Measurements from ENCODE around the gene AMPD2. TPM values are rescaled to one million over a fixed set of nuclear protein-coding genes. Genes with fewer than 3 reads are reported as not detected.
A peak's percentile ranks its signal among the peaks of the same experiment; 100 is the strongest.

AMPD2 gene
- total RNA-seq, 3 donors from 2014 or later (not counting 1 experiment from before 2014, with no cell fraction given) = 200 to 271 (median 243) TPM

DNA sequence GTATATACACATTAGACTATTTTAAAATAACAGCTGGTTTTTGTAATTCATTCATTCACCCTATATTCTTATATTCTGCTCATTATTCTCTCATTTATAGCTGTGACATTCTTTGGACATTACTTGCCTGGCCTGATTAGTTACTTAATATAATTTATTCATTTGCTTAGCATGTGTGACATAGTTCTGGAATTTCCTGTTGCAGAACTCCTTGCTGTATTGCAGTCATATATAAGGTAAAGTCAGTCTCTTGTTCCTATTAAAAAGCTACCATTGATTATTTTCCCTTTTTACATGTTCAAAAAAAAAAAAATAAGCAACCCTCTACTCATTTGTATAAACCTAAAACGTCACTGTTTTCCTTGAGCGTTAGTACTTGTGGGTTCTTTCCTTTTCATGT lies 24.1 kb upstream of the AMPD2 start:
- H3K4me1 ChIP-seq (ENCODE audit: control insufficient read depth, insufficient read depth, low read length) = no peaks in the 10 kb centered on the region
- peaks cover 57% of the 10 kb centered on the region for H3K36me3 ChIP-seq (ENCODE audit: control insufficient read depth, insufficient read depth, low read length)
- H3K27me3 ChIP-seq (ENCODE audit: control insufficient read depth, insufficient read depth, low read length) = no peaks in the 10 kb centered on the region
- DNase-seq (no peak), ATAC-seq (no peak)
- H3K4me3 ChIP-seq (ENCODE audit: low read length) = no peak overlapping the region
- Mint-ChIP-seq H3K36me3 (peaks cover 7% of the 10 kb centered on the region), H3K4me3 (no peak overlapping the region), H3K27ac (no peak overlapping the region), H3K9me3 (no peaks in the 10 kb centered on the region), H3K27me3 (ENCODE audit: low read depth in 2 of 2) (no peaks in the 10 kb centered on the region), H3K4me1 (no peaks in the 10 kb centered on the region)
- H3K9me3 ChIP-seq (ENCODE audit: control insufficient read depth, insufficient read depth, low read length) = no peaks in the 10 kb centered on the region
- H3K27ac ChIP-seq (ENCODE audit: low read length) = no peak overlapping the region
- TF ChIP-seq, protein P1, sequence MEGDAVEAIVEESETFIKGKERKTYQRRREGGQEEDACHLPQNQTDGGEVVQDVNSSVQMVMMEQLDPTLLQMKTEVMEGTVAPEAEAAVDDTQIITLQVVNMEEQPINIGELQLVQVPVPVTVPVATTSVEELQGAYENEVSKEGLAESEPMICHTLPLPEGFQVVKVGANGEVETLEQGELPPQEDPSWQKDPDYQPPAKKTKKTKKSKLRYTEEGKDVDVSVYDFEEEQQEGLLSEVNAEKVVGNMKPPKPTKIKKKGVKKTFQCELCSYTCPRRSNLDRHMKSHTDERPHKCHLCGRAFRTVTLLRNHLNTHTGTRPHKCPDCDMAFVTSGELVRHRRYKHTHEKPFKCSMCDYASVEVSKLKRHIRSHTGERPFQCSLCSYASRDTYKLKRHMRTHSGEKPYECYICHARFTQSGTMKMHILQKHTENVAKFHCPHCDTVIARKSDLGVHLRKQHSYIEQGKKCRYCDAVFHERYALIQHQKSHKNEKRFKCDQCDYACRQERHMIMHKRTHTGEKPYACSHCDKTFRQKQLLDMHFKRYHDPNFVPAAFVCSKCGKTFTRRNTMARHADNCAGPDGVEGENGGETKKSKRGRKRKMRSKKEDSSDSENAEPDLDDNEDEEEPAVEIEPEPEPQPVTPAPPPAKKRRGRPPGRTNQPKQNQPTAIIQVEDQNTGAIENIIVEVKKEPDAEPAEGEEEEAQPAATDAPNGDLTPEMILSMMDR (IDR thresholded peaks at IDR 0.05) = no peak
- intact Hi-C loops (cut with micrococcal nuclease) = no loop called here
- 100% methylated on average over 2 of the region's 2 CpGs for WGBS (ENCODE audit: insufficient coverage)

DNA sequence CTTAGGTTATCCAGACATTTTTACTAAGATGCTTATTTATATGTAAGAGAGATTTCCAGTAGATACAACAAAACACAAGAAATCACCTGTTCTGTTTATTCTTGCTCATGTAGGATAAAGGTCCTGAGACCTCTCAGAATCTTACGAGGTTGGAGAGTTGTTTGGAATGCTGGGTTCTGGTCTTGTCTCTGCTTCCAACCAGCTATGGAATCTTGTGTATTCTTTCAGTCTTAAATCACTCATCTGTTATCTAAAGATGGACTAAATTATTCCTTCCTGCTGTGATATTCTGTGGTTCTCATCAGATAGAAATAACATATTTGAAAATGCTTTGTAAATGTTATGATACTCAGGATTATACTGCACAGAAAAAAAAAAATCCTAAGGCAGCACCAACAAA lies 21.5 kb upstream of the AMPD2 start:
- Histone ChIP-seq H3K4me3 (ENCODE audit: low read length) (no peak overlapping the region), H3K9me3 (ENCODE audit: control insufficient read depth, insufficient read depth, low read length) (no peaks in the 10 kb centered on the region), H3K36me3 (ENCODE audit: control insufficient read depth, insufficient read depth, low read length) (peaks cover 33% of the 10 kb centered on the region), H3K27ac (ENCODE audit: low read length) (no peak overlapping the region), H3K27me3 (ENCODE audit: control insufficient read depth, insufficient read depth, low read length) (no peaks in the 10 kb centered on the region), H3K4me1 (ENCODE audit: control insufficient read depth, insufficient read depth, low read length) (no peaks in the 10 kb centered on the region)
- TF ChIP-seq, protein P1 (IDR thresholded peaks at IDR 0.05) = no peak
- no peak overlapping the region for H3K27ac Mint-ChIP-seq
- no peaks in the 10 kb centered on the region for H3K4me1 Mint-ChIP-seq
- WGBS (ENCODE audit: insufficient coverage) = no CpG with 5 or more reads among the region's 1 CpG
- H3K9me3 Mint-ChIP-seq = no peaks in the 10 kb centered on the region
- ATAC-seq (no peak), DNase-seq (no peak)
- no peak overlapping the region for H3K4me3 Mint-ChIP-seq
- H3K27me3 Mint-ChIP-seq (ENCODE audit: low read depth in 2 of 2) = no peaks in the 10 kb centered on the region
- intact Hi-C loops (cut with micrococcal nuclease) = no loop called here
- H3K36me3 Mint-ChIP-seq = peaks cover 7% of the 10 kb centered on the region

DNA sequence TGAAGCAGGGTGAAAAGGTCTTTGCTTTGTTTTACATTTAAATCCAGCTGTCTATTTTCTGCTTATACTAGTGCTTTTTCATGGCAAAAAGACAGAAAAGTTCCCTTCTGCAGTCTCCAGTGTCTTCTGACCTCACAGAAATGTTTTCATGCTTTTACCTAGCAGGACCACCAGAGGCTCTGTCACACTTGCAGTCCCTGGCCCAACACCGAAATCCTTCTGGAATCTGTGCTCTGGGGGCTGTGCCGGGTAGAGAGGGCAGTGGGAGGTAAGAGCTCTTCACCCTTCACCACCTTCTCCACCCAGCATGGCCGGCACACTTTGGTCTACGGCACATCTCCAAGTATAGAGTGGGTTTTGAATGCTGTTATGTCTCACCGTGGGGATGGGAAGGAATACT lies 21.0 kb upstream of the AMPD2 start:
- no peaks in the 10 kb centered on the region for H3K27me3 ChIP-seq (ENCODE audit: control insufficient read depth, insufficient read depth, low read length)
- H3K4me3 Mint-ChIP-seq = no peak overlapping the region
- DNase-seq = peak in 1 of 2 donors; percentile 11
- H3K27ac ChIP-seq (ENCODE audit: low read length) = no peak overlapping the region
- 100% methylated on average over 2 of the region's 5 CpGs for WGBS (ENCODE audit: insufficient coverage)
- no peaks in the 10 kb centered on the region for H3K27me3 Mint-ChIP-seq (ENCODE audit: low read depth in 2 of 2)
- H3K36me3 Mint-ChIP-seq = peaks cover 2% of the 10 kb centered on the region
- intact Hi-C loops (cut with micrococcal nuclease) = no loop called here
- peaks cover 28% of the 10 kb centered on the region for H3K36me3 ChIP-seq (ENCODE audit: control insufficient read depth, insufficient read depth, low read length)
- no peak overlapping the region for H3K27ac Mint-ChIP-seq
- TF ChIP-seq, protein P1 (IDR thresholded peaks at IDR 0.05) = no peak
- ATAC-seq = no peak
- no peaks in the 10 kb centered on the region for H3K9me3 ChIP-seq (ENCODE audit: control insufficient read depth, insufficient read depth, low read length)
- no peaks in the 10 kb centered on the region for H3K4me1 Mint-ChIP-seq
- no peaks in the 10 kb centered on the region for H3K4me1 ChIP-seq (ENCODE audit: control insufficient read depth, insufficient read depth, low read length)
- H3K9me3 Mint-ChIP-seq = no peaks in the 10 kb centered on the region
- no peak overlapping the region for H3K4me3 ChIP-seq (ENCODE audit: low read length)

DNA sequence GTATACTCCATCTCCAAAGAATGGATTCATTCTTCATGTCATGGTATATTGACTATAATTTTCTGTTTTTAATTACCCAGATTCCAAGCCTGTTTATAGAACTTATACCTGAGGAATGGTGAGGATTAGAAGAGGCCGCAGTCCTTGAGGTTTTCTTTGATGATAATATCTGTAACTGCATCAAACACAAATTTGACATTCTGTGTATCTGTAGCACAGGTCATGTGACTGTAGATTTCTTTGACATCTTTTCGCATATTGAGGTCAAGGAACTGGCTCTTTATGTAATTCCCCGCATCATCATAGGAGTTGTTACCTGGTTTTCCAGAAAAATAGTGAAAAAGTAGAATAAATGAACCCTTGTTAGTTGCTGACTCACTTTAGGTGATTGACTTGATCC lies 16.4 kb upstream of the AMPD2 start:
- Histone ChIP-seq H3K4me3 (ENCODE audit: low read length) (no peak overlapping the region), H3K27me3 (ENCODE audit: control insufficient read depth, insufficient read depth, low read length) (no peaks in the 10 kb centered on the region), H3K4me1 (ENCODE audit: control insufficient read depth, insufficient read depth, low read length) (no peaks in the 10 kb centered on the region), H3K9me3 (ENCODE audit: control insufficient read depth, insufficient read depth, low read length) (no peaks in the 10 kb centered on the region), H3K36me3 (ENCODE audit: control insufficient read depth, insufficient read depth, low read length) (peaks cover 4% of the 10 kb centered on the region), H3K27ac (ENCODE audit: low read length) (no peak overlapping the region)
- TF ChIP-seq, protein P1 (IDR thresholded peaks at IDR 0.05) = no peak
- Mint-ChIP-seq H3K4me3 (no peak overlapping the region), H3K27me3 (ENCODE audit: low read depth in 2 of 2) (no peaks in the 10 kb centered on the region), H3K36me3 (no peaks in the 10 kb centered on the region), H3K4me1 (no peaks in the 10 kb centered on the region), H3K9me3 (no peaks in the 10 kb centered on the region), H3K27ac (peak overlapping the region in 1 of 2 donors; percentile 26)
- ATAC-seq (no peak), DNase-seq (peak in 1 of 2 donors; percentile 39)
- 88% methylated on average over 2 of the region's 3 CpGs for WGBS (ENCODE audit: insufficient coverage)
- intact Hi-C loops (cut with micrococcal nuclease) = no loop called here
